Breast epithelium (tissue), 4 donors: Measurements from ENCODE around the gene ELMO1. TPM values are rescaled to one million over a fixed set of nuclear protein-coding genes. Genes with fewer than 3 reads are reported as not detected.

Experiments
- DNase-seq, 2 donors: peaks; one replicate each; pipeline ENCODE4 v3.0.0-alpha.2; 2019; ENCODE audit warnings: low spot score in 2 of 2
- H3K27ac ChIP-seq, 2 donors: fragments of 200-600 bp; sonication (generic) in 1 of 2; one replicate each; pipeline ENCODE4 v1.5.1; 2016 to 2019; ENCODE audit warnings: mild to moderate bottlenecking in 1 of 2
- H3K27me3 ChIP-seq, 2 donors: fragments of 200-600 bp; sonication (generic) in 1 of 2; one replicate each; pipeline versions ENCODE4 v1.5.1 to v1.6.0; 2017 to 2019; ENCODE audit warnings: control low read depth in 1 of 2, mild to moderate bottlenecking in 1 of 2
- H3K36me3 ChIP-seq: fragments of 200-600 bp; one replicate; pipeline ENCODE4 v1.5.1; 2019
- H3K4me1 ChIP-seq, 2 donors: fragments of 200-600 bp; sonication (generic); one replicate each; pipeline ENCODE4 v1.5.1; 2016 to 2019; ENCODE audit warnings: control low read depth in 1 of 2
- H3K4me3 ChIP-seq, 3 donors: fragments of 200-600 bp; sonication (generic); 1 replicate in 2 of 3; 2 replicates in 1 of 3; pipeline ENCODE4 v1.5.1; 2016 to 2019; ENCODE audit warnings: mild to moderate bottlenecking in 3 of 3, moderate library complexity in 2 of 3
- H3K9me3 ChIP-seq, 2 donors: fragments of 200-600 bp; sonication (generic) in 1 of 2; one replicate each; pipeline ENCODE4 v1.5.1; 2016 to 2019; ENCODE audit warnings: control low read depth in 1 of 2
- POLR2A ChIP-seq: fragments of 450-650 bp; IDR thresholded peaks from one replicate; pipeline ENCODE4 v1.6.1; 2016; ENCODE audit warnings: antibody characterized with exemption, mild to moderate bottlenecking, moderate library complexity
- POLR2AphosphoS5 ChIP-seq, 3 donors: sonication (generic); formaldehyde crosslinking; IDR thresholded peaks; one replicate each; pipeline ENCODE4 v1.6.1; 2017; ENCODE audit warnings: antibody characterized with exemption in 3 of 3
- intact Hi-C: fragments of 100-400 bp; cut with DNase I; formaldehyde crosslinking; loops from one replicate; pipeline ENCODE4 v1.15.1; 2023; ENCODE audit warnings: low total_unique reads
- total RNA-seq, 3 donors: library from RNA; depleted of rRNA; stranded (reverse); fragments of >200 nt; gene quantifications; one replicate each; pipeline ENCODE4 v1.1.0, GENCODE V29; 2016
- TF ChIP-seq, protein P1 (sequence below), 3 donors: fragments of 450-650 bp; IDR thresholded peaks; one replicate each; pipeline ENCODE4 v1.5.1; 2016 to 2017; ENCODE audit warnings: antibody characterized with exemption in 3 of 3, mild to moderate bottlenecking in 3 of 3, moderate library complexity in 3 of 3

Gene ELMO1
- total RNA-seq, 3 donors from 2014 or later: 49.5 to 110 (median 66.9) TPM

DNA sequence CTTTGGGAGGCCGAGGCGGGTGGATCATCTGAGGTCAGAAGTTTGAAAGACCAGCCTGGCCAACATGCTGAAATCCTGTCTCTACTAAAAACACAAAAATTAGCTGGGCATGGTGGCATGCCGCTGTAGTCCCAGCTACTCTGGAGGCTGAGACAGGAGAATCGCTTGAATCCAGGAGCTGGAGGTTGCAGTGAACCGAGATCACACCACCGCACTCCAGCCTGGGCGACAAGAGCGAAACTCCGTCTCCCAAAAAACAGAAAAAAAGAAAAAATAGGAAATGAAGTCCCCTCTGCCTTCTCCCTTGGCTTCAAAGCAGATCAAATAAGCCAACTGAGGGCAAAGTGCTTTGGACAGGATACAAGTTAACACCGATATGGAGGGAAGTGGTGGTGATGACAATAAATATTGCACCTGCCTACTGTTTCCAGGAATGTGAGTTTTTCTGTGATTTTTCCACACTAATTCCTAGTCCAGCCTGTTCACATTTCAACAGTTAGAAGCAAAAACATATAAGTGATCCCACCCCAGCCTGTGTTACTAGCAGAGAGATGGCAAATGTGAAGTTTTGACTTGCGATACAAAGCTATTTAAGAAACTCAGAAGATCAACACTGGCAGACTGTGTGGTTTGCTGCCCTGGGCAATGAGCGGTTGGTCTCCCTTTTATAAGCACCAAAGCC, 433.2 kb downstream of the ELMO1 start:
- Histone ChIP-seq H3K4me3 (no peak overlapping the region), H3K36me3 (no peaks in the 10 kb centered on the region), H3K27me3 (no peaks in the 10 kb centered on the region), H3K4me1 (no peaks in the 10 kb centered on the region), H3K27ac (no peak overlapping the region), H3K9me3 (no peaks in the 10 kb centered on the region)
- no peak for DNase-seq
- TF ChIP-seq POLR2AphosphoS5 (IDR thresholded peaks at IDR 0.05) (no peak), POLR2A (no peak)
- TF ChIP-seq, protein P1, sequence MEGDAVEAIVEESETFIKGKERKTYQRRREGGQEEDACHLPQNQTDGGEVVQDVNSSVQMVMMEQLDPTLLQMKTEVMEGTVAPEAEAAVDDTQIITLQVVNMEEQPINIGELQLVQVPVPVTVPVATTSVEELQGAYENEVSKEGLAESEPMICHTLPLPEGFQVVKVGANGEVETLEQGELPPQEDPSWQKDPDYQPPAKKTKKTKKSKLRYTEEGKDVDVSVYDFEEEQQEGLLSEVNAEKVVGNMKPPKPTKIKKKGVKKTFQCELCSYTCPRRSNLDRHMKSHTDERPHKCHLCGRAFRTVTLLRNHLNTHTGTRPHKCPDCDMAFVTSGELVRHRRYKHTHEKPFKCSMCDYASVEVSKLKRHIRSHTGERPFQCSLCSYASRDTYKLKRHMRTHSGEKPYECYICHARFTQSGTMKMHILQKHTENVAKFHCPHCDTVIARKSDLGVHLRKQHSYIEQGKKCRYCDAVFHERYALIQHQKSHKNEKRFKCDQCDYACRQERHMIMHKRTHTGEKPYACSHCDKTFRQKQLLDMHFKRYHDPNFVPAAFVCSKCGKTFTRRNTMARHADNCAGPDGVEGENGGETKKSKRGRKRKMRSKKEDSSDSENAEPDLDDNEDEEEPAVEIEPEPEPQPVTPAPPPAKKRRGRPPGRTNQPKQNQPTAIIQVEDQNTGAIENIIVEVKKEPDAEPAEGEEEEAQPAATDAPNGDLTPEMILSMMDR (IDR thresholded peaks at IDR 0.05): no peak
- intact Hi-C loops: no loop called here

DNA sequence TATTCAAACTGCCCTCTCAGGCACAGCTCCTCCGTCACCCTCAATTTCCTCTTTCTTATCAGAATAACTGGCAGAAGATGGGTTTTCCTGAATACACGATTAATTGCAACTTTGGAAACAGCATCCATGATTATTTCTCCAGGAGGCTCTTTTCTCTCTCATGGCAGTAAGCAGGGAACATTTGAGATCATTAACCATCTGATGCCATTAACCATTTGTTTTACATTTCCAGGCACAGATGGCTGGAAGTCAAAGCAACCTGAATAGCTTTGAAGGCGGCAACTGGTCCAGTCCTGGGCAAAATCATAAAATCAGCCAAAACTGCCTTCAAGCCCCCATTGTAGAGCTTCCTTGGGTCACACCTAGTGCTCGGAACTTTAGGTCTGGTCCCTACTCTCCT, 434.9 kb downstream of the ELMO1 start:
- Histone ChIP-seq H3K27ac (no peak overlapping the region), H3K9me3 (no peaks in the 10 kb centered on the region), H3K4me1 (no peaks in the 10 kb centered on the region), H3K27me3 (no peaks in the 10 kb centered on the region), H3K36me3 (no peaks in the 10 kb centered on the region), H3K4me3 (no peak overlapping the region)
- intact Hi-C loops: no loop called here
- no peak for DNase-seq
- TF ChIP-seq POLR2A: no peak
- TF ChIP-seq POLR2AphosphoS5 (IDR thresholded peaks at IDR 0.05): no peak
- TF ChIP-seq, protein P1 (IDR thresholded peaks at IDR 0.05): no peak

DNA sequence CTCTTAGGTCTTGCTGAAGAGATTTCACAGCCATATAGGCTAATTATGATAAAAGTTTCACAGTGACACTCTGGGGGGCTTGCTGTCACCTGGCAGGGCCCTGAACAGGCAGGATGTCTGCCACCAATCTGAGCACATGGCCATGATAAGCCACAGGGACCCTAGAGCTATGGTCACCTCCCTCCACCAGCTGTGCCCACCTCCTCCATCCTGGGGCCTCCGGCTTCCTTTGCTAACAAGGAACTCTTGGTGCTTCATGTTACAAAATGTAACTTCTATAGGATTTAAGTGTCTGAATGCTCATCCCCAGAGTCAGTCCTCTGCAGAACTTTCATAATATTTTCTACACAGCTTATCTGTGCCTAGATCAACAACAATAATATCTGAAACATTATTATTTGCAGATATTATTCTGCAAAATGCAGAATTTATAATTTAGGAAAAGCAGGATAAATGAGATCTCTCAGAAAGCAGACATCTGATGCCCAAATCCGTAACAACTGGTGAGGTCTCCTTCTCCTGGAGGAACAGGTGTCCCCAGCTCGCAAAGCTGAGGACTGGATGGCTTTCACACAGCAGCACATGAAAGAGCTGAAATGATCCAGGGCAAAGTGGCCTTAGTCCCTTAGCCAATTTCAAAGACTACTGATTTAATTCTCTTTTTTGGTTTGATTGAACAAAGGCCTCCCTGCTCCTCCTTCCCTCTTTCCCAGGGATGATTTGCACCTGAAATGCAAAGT, 437.3 kb downstream of the ELMO1 start:
- intact Hi-C loops: no loop called here
- Histone ChIP-seq H3K4me3 (no peak overlapping the region), H3K4me1 (no peaks in the 10 kb centered on the region), H3K27me3 (no peaks in the 10 kb centered on the region), H3K9me3 (no peaks in the 10 kb centered on the region), H3K27ac (no peak overlapping the region), H3K36me3 (no peaks in the 10 kb centered on the region)
- TF ChIP-seq, protein P1 (IDR thresholded peaks at IDR 0.05): no peak
- TF ChIP-seq POLR2AphosphoS5 (IDR thresholded peaks at IDR 0.05) (no peak), POLR2A (no peak)
- DNase-seq: no peak

DNA sequence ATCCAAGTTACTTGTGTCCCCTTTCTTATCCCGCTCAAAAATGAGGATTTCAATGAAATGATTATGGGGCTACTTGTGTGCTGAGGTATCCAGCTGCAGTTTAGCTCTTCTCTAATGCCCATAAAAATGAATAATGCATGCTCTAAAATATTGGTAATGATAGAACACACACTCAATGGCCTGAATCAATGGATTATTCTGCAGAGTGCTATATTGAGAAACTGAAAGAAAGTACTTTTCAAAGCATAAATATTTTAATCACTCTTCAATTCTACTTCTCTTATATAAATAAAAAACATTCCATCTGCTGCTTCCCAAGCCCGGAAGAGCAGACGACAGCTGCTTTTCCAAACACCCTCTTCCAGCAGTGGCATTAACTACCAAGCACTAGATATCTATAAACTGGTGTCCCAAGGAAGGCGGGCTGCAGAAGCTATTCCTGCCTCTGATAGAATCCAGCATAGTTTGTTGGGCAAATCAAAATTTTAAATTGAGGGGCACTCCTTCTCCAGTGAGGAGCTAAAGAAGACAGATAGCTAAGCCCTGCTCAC, 439.5 kb downstream of the ELMO1 start:
- Histone ChIP-seq H3K36me3 (no peaks in the 10 kb centered on the region), H3K27me3 (no peaks in the 10 kb centered on the region), H3K9me3 (no peaks in the 10 kb centered on the region), H3K4me1 (no peaks in the 10 kb centered on the region), H3K27ac (no peak overlapping the region), H3K4me3 (no peak overlapping the region)
- intact Hi-C loops: no loop called here
- DNase-seq: no peak
- no peak for TF ChIP-seq POLR2AphosphoS5 (IDR thresholded peaks at IDR 0.05)
- TF ChIP-seq, protein P1 (IDR thresholded peaks at IDR 0.05): no peak
- no peak for TF ChIP-seq POLR2A

DNA sequence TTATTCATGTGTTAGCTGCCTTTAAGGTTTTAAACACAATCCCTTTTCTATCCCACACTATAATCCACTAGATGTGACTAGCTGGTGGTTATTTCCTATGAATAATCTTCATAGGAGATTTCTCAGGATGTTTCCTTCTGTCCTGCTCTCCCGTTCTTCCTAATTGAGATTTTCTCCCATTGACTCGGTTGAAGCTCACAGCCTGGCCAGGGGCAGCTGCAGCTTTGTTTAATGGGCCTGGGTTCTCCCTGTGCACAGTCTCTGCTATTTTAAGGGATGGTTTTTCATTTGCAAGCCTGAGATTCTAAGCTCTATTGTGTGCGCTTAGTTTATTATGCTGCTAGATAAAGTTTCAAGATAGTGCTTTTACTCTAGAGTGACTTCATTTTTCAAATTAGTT, 441.0 kb downstream of the ELMO1 start:
- intact Hi-C loops: no loop called here
- H3K9me3 ChIP-seq: no peaks in the 10 kb centered on the region
- TF ChIP-seq, protein P1 (IDR thresholded peaks at IDR 0.05): no peak
- TF ChIP-seq POLR2A (no peak), POLR2AphosphoS5 (IDR thresholded peaks at IDR 0.05) (no peak)
- DNase-seq: no peak
- H3K27ac ChIP-seq: no peak overlapping the region
- no peak overlapping the region for H3K4me3 ChIP-seq
- no peaks in the 10 kb centered on the region for H3K36me3 ChIP-seq
- H3K27me3 ChIP-seq: no peaks in the 10 kb centered on the region
- no peaks in the 10 kb centered on the region for H3K4me1 ChIP-seq
